Activated CD4-positive, alpha-beta T cell treated with anti-CD3 and anti-CD28 coated beads, Interleukin-10, Interleukin-2, amounts not matched to agents 100 ng/mL and 50 ng/mL, durations not matched to agents 16 hours and 8 hours (primary cell): ENCODE measurements around the gene HRNR.
"Not testable (repeated sequence)": the region's sequence is repeated elsewhere in the genome, so short reads cannot be mapped to it uniquely, and the experiment has no call there.

Experiments used
- DNase-seq: peaks from one replicate; pipeline ENCODE4 v3.0.0-alpha.2; 2020

The HRNR gene

GRCh38 chr1:152224093-152224492, at the start of gene HRNR:
Gene HRNR (minus strand): TSS chr1:152224193. CDS start chr1:152223253, 940 bp downstream.
- no peak for DNase-seq

- DNase-seq = not testable (repeated sequence)
Measured at GRCh38 chr1:152256394-152256793, 32.4 kb upstream of the HRNR start.

GRCh38 chr1:152252157-152252556, 28.2 kb upstream of the HRNR start:
- no peak for DNase-seq

GRCh38 chr1:152251391-152251790, 27.4 kb upstream of the HRNR start:
- DNase-seq = no peak

GRCh38 chr1:152247316-152247715, 23.3 kb upstream of the HRNR start:
- no peak for DNase-seq

- DNase-seq = no peak
Measured at GRCh38 chr1:152244576-152245273, 20.7 kb upstream of the HRNR start.

GRCh38 chr1:152237093-152237492, 13.1 kb upstream of the HRNR start:
- DNase-seq = no peak

- DNase-seq = no peak
Measured at GRCh38 chr1:152228831-152229230, 4.8 kb upstream of the HRNR start.

- DNase-seq = no peak
Measured at GRCh38 chr1:152227310-152227928, 3.4 kb upstream of the HRNR start.

GRCh38 chr1:152225678-152226077, 1.7 kb upstream of the HRNR start:
- no peak for DNase-seq

GRCh38 chr1:152220166-152221163, 3.5 kb downstream of the HRNR start:
- DNase-seq = no peak

GRCh38 chr1:152219438-152219837, 4.6 kb downstream of the HRNR start:
- DNase-seq = not testable (repeated sequence)

GRCh38 chr1:152218762-152219436, 5.1 kb downstream of the HRNR start:
- DNase-seq = no peak

GRCh38 chr1:152215604-152216003, 8.4 kb downstream of the HRNR start:
- DNase-seq = not testable (repeated sequence)

GRCh38 chr1:152214911-152215310, 9.1 kb downstream of the HRNR start:
- not testable (repeated sequence) for DNase-seq

- DNase-seq = no peak
Measured at GRCh38 chr1:152198982-152199381, 25.0 kb downstream of the HRNR start.

- no peak for DNase-seq
Measured at GRCh38 chr1:152197361-152197941, 26.5 kb downstream of the HRNR start.

- no peak for DNase-seq
Measured at GRCh38 chr1:152191711-152192110, 32.3 kb downstream of the HRNR start.

GRCh38 chr1:152191260-152191659, 32.7 kb downstream of the HRNR start:
- DNase-seq = no peak

- no peak for DNase-seq
Measured at GRCh38 chr1:152190589-152190988, 33.4 kb downstream of the HRNR start.

- peak; percentile 72 for DNase-seq
Measured at GRCh38 chr1:152189657-152190442, 34.1 kb downstream of the HRNR start.
